GM19324 (cell line): ENCODE data around the gene WFDC1.

Experiments
- ATAC-seq: cut with Tn5 transposase; IDR thresholded peaks from one replicate; pipeline ENCODE4 v1.9.1; 2021; ENCODE audit warnings: mild to moderate bottlenecking, moderate library complexity; ENCODE audit not compliant: unreplicated experiment, low FRiP score

Gene WFDC1, protein sequence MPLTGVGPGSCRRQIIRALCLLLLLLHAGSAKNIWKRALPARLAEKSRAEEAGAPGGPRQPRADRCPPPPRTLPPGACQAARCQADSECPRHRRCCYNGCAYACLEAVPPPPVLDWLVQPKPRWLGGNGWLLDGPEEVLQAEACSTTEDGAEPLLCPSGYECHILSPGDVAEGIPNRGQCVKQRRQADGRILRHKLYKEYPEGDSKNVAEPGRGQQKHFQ

GRCh38 chr16:84294531-84295142 lies at the start of gene WFDC1:
TSS of gene WFDC1 (plus strand) at chr16:84294878. CDS start at chr16:84294972, 94 bp downstream.
- ATAC-seq, result no peak

GRCh38 chr16:84245956-84246678 lies 48.6 kb upstream of the WFDC1 start:
- no peak for ATAC-seq

DNA sequence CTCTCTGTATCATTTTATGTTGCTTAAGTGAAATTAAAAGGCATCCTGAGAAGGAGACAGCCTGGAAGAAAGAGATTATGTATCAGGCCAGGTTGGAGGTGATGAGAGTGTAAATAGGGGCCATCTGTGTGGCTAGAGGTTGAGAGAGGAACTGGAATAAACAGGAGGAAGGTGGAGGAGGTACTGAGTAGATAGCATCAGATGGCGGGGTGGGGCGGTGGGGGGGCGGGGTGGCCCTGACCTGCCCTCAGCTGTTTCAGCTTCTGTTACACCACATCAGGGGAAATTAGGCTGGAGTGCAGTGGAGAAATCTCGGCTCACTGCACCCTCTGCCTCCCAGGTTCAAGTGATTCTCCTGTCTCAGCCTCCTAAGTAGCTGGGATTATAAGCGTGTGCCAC lies 48.0 kb upstream of the WFDC1 start:
- no peak for ATAC-seq

GRCh38 chr16:84247331-84247730 lies 47.3 kb upstream of the WFDC1 start:
- ATAC-seq, result no peak

DNA sequence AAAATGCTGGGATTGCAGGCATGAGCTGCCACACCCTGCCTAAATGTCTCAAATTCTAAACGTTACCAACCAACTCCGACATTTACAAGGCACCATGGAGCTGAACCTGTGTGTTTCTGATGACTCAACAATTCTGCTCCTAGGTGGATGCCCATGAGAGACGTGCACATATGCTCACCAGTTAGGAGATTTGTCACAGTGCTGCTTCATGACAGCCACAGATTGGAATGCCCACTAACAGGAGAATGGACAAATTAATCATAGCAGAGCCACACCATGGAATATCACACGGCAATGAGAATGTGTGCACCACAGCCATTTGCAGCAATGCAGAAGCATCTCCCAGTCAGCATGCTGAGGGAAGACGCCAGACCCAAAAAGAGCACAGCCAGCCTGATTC lies 46.8 kb upstream of the WFDC1 start:
- ATAC-seq, result no peak

DNA sequence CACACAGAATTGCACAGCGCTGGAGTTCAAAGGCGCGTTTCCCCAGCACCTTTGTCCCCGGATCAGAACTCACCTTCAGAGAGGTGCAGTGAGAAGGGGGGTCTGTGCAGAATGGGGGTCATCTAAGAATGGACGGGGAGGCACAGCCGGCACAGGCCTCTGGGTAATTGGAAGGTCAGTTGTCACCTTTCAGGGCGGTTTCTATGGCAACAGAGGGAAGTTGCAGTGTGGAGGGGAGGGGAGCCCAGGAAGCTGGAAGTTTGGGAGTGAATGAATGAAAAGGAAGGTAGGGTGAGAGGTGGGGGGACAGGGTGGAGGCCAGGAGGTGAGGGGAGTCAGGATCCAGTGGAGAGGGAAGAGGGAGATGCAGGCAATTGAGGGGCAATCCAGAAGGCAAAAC lies 42.5 kb upstream of the WFDC1 start:
- ATAC-seq, result no peak

GRCh38 chr16:84253173-84253572 lies 41.5 kb upstream of the WFDC1 start:
- ATAC-seq, result no peak

DNA sequence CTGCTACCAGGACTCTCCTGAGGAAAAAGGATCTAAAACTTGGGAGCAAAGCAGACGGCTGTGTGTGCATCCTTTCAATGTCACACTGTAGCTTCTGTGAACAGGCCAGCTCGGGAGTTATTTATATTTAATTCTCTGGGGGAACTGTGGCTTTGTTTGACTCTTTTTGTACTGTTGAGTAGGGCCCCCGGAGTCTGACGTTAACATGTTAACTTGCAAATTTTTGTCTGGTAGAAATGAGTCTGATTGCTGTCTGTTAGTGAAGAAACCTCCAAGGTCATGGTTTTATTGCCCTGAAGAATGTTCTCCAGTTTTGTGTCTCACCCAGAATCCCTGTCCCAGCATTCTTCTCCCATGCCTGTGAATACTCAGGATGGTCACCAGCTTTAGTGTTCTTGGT lies 40.6 kb upstream of the WFDC1 start:
- ATAC-seq, result no peak

DNA sequence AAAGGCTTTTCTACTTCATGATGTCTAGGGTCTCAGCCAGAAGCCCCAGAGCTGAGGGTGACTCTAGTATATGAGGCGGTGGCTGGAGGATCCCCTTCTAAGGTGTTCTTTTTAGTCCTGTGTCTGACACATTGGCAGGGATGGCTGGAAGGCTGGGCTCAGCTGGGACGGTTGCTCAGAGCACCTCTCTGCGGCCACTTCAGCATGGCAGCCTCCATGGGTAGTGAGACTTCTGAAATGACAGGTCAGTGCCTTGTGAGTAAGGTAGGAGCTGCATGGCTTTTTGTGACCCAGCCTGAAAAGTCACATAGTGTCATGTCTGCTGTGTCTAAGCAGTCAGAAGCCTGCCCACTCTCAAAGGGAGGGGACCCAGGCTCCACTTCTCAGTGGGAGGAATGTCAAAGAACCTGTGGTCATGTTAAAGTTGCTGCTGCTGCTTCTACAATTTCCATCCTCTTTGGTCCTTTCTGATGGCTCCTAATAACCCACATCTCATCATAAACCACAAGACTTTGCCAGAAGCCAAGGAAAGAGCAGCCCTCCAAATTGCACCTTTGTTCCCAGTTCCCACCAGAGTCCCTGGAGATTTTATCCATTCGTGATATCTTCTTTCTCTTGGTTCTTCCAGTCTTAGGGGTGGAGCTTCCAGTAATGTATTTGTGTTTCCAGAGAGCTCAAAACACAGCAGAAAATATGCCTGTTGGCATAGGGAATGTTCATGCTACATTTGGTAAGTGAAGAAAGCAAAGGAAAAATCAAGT lies 39.4 kb upstream of the WFDC1 start:
- ATAC-seq, result no peak

GRCh38 chr16:84258266-84258665 lies 36.4 kb upstream of the WFDC1 start:
- ATAC-seq, result no peak

GRCh38 chr16:84259691-84260090 lies 35.0 kb upstream of the WFDC1 start:
- ATAC-seq, result no peak

GRCh38 chr16:84260766-84261554 lies 33.7 kb upstream of the WFDC1 start:
- ATAC-seq, result no peak

GRCh38 chr16:84262031-84262430 lies 32.6 kb upstream of the WFDC1 start:
- ATAC-seq, result no peak

GRCh38 chr16:84262939-84263338 lies 31.7 kb upstream of the WFDC1 start:
- no peak for ATAC-seq

GRCh38 chr16:84266451-84266850 lies 28.2 kb upstream of the WFDC1 start:
- no peak for ATAC-seq

DNA sequence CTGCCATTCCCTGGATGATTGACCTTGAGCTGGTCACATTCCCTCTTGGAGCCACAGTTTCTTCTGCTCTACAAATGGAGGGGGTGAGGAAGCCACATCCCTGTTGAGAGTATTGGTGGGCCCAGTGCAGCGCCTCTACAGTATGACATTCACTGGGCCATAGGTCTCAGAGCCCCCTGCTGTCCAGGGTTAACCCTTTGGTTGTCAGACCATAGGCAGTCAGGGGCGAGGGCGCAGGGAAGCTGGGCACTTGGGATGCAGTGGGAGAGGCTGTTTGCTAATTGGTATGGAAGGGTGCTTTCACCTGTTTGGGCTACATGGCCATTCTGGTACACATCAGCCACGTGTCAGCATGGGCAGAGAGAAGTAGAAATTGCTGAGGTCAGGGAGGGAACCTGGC lies 27.3 kb upstream of the WFDC1 start:
- ATAC-seq, result no peak

- ATAC-seq, result no peak
Observed at GRCh38 chr16:84268291-84269040, 26.2 kb upstream of the WFDC1 start.

DNA sequence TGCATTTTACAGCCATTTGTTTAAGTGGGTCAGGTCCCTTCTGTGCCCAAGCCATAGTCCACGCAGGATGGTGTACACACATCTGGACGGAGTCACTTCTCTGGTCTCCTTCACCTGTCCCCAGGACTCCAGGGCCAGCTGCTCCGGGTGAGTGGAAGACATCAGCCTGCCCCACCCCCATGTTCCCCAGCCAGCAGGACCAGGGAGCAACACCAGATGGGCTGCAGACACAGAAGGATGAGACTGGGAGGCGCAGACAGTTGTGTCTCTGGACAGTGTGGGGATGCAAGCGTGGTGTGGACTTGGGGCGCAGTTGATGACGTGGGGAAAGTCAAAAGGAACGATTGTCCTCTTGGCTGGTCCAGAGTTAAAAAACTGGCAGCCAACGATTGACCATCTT lies 24.6 kb upstream of the WFDC1 start:
- ATAC-seq, result no peak

DNA sequence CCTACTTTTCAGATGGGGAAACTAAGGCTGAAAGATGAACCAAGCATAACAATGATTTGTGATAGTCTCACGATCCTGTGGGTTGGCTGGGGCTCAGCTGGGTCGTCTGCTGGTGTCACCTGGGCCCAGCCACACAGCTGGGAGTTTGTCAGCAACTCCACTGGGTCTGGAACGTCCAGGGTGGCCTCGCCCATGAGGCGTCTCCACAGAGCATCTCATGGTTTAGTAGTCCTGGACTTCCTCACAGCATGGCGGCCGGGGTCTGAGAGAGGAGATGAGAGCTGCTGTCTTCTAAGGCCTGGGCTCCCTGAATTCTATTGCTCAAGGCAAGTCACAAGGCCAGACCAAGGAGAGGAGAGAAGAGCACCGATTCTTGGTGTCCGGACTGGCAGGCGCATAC lies 24.1 kb upstream of the WFDC1 start:
- ATAC-seq, result no peak

DNA sequence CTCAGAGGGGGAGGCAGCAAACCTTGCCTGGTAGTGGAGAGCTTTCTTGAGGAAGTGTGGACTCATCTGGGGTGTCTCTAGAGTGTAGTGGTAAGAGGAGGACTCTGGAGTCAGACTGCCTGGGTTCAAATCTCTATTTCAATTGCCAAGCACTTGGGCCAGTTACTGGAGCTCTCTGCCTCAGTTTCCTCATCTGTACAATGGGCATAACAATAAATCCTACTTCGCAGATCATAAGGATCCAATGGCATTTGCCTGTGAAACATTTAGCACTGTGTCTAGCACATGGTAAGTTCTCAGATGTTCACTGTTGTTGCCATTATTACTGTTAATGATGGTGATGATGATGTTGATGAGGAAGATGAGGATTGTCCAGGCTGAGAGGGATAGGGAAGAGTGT lies 23.6 kb upstream of the WFDC1 start:
- no peak for ATAC-seq
